ENCODE measurements around the gene JAKMIP2.

The JAKMIP2 gene

DNA sequence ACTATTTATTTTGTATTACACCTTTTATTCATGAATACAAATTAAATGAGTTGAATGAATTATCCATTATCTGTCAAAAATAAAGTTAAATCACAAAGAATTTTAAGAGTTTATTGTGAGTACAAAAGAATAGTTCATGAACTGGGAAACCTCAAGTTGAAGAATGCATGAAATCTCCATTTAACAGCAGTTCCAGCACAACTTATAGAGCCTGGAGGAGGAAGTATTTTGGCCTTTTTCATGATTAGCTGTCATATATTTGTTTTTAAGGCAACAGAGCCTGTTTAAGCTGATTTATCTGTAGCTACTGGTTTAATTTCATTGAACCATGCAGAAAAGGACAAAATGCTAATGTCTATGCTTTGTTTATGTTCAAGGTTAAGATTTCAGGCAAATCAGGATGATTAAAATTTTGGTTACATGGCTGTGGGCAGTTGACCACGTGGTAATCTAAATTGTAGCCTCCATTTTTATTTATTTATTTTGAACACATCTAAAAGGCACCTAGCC is 36.8 kb upstream of the JAKMIP2 start:
- H3K9ac ChIP-seq (ENCODE audit: low read length): no peak overlapping the region

DNA sequence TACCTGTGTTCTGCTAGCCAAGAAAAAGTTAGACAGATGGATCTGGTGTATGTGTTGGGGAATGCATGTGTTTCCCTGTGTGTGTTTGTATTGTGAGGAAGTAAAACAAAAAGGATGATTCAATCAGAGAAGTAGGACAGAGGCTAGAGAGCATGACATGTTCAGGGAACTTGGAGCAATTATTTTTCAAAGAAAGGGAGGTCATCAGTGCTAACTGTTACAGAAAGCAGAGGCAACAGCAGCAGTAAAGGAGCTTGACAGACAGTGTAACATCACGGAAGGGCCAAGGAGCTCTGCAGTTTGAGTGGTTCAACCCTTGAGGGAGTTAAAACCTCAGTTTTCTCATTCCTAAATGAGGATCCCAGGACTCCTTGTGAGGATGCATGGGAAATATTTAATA is 35.8 kb upstream of the JAKMIP2 start:
- Histone ChIP-seq H3K9me3 (ENCODE audit: insufficient read depth, low read length) (no peaks in the 10 kb centered on the region), H3K27ac (ENCODE audit: low read depth, low read length) (no peak overlapping the region), H3K4me3 (ENCODE audit: insufficient read depth, low read length, poor library complexity, severe bottlenecking) (no peak overlapping the region), H3K9me2 (replicated peaks; ENCODE audit: insufficient read depth, low read length) (no peaks in the 10 kb centered on the region), H3K4me2 (ENCODE audit: low read depth, low read length, poor library complexity, severe bottlenecking) (no peak overlapping the region), H2AFZ (ENCODE audit: low read depth, low read length, severe bottlenecking) (no peak overlapping the region), H3F3A (ENCODE audit: insufficient read depth) (no peaks in the 10 kb centered on the region), H3K27me3 (ENCODE audit: low read length) (no peaks in the 10 kb centered on the region), H3K79me2 (ENCODE audit: insufficient read depth, low read length) (no peaks in the 10 kb centered on the region), H3K36me3 (ENCODE audit: low read length) (no peaks in the 10 kb centered on the region), H3K9ac (ENCODE audit: low read length) (no peak overlapping the region), H4K20me1 (ENCODE audit: low read depth, low read length) (no peaks in the 10 kb centered on the region)
- TF ChIP-seq, protein P1, sequence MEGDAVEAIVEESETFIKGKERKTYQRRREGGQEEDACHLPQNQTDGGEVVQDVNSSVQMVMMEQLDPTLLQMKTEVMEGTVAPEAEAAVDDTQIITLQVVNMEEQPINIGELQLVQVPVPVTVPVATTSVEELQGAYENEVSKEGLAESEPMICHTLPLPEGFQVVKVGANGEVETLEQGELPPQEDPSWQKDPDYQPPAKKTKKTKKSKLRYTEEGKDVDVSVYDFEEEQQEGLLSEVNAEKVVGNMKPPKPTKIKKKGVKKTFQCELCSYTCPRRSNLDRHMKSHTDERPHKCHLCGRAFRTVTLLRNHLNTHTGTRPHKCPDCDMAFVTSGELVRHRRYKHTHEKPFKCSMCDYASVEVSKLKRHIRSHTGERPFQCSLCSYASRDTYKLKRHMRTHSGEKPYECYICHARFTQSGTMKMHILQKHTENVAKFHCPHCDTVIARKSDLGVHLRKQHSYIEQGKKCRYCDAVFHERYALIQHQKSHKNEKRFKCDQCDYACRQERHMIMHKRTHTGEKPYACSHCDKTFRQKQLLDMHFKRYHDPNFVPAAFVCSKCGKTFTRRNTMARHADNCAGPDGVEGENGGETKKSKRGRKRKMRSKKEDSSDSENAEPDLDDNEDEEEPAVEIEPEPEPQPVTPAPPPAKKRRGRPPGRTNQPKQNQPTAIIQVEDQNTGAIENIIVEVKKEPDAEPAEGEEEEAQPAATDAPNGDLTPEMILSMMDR (IDR thresholded peaks at IDR 0.05; ENCODE audit: insufficient read depth, low read length, poor library complexity, severe bottlenecking): no peak
- TF ChIP-seq EZH2phosphoT487 (conservative IDR thresholded peaks at IDR 0.05; ENCODE audit: low read length): no peak

More for the DNA sequence above, 36.8 kb upstream of the JAKMIP2 start:
- no peak for TF ChIP-seq EZH2phosphoT487 (conservative IDR thresholded peaks at IDR 0.05; ENCODE audit: low read length)
- TF ChIP-seq, protein P1 (IDR thresholded peaks at IDR 0.05; ENCODE audit: insufficient read depth, low read length, poor library complexity, severe bottlenecking): no peak
- H3K27me3 ChIP-seq (ENCODE audit: low read length): no peaks in the 10 kb centered on the region
- no peaks in the 10 kb centered on the region for H4K20me1 ChIP-seq (ENCODE audit: low read depth, low read length)
- no peaks in the 10 kb centered on the region for H3K79me2 ChIP-seq (ENCODE audit: insufficient read depth, low read length)
- no peaks in the 10 kb centered on the region for H3K9me2 ChIP-seq (replicated peaks; ENCODE audit: insufficient read depth, low read length)
- no peaks in the 10 kb centered on the region for H3F3A ChIP-seq (ENCODE audit: insufficient read depth)
- no peaks in the 10 kb centered on the region for H3K36me3 ChIP-seq (ENCODE audit: low read length)
- no peak overlapping the region for H3K4me3 ChIP-seq (ENCODE audit: insufficient read depth, low read length, poor library complexity, severe bottlenecking)
- H3K4me2 ChIP-seq (ENCODE audit: low read depth, low read length, poor library complexity, severe bottlenecking): no peak overlapping the region
- H3K9me3 ChIP-seq (ENCODE audit: insufficient read depth, low read length): no peaks in the 10 kb centered on the region
- no peak overlapping the region for H2AFZ ChIP-seq (ENCODE audit: low read depth, low read length, severe bottlenecking)
- H3K27ac ChIP-seq (ENCODE audit: low read depth, low read length): no peak overlapping the region

- Histone ChIP-seq H3K27me3 (ENCODE audit: low read length) (no peaks in the 10 kb centered on the region), H3K79me2 (ENCODE audit: insufficient read depth, low read length) (no peaks in the 10 kb centered on the region), H3K4me3 (ENCODE audit: insufficient read depth, low read length, poor library complexity, severe bottlenecking) (no peak overlapping the region), H3K9ac (ENCODE audit: low read length) (no peak overlapping the region), H3K36me3 (ENCODE audit: low read length) (no peaks in the 10 kb centered on the region), H3F3A (ENCODE audit: insufficient read depth) (no peaks in the 10 kb centered on the region), H3K9me3 (ENCODE audit: insufficient read depth, low read length) (no peaks in the 10 kb centered on the region), H3K9me2 (replicated peaks; ENCODE audit: insufficient read depth, low read length) (no peaks in the 10 kb centered on the region), H2AFZ (ENCODE audit: low read depth, low read length, severe bottlenecking) (no peak overlapping the region), H4K20me1 (ENCODE audit: low read depth, low read length) (no peaks in the 10 kb centered on the region), H3K4me2 (ENCODE audit: low read depth, low read length, poor library complexity, severe bottlenecking) (no peak overlapping the region), H3K27ac (ENCODE audit: low read depth, low read length) (no peak overlapping the region)
- TF ChIP-seq EZH2phosphoT487 (conservative IDR thresholded peaks at IDR 0.05; ENCODE audit: low read length): no peak
- TF ChIP-seq, protein P1 (IDR thresholded peaks at IDR 0.05; ENCODE audit: insufficient read depth, low read length, poor library complexity, severe bottlenecking): no peak
Measured at GRCh38 chr5:147813696-147814095, 31.2 kb upstream of the JAKMIP2 start.

All from SU-DHL-6 (cell line).